GM21515 (cell line): ENCODE results near the gene NCAPH2.

Experiments
- ATAC-seq: cut with Tn5 transposase; IDR thresholded peaks from one replicate; pipeline ENCODE4 v1.9.1; 2021; ENCODE audit not compliant: unreplicated experiment

Gene NCAPH2

GRCh38 chr22:50569896-50570535, 62.0 kb downstream of the NCAPH2 start:
- ATAC-seq: no peak

- ATAC-seq: no peak
Observed at GRCh38 chr22:50570861-50571260, 62.8 kb downstream of the NCAPH2 start.

GRCh38 chr22:50571264-50572175, 63.5 kb downstream of the NCAPH2 start:
- no peak for ATAC-seq

- no peak for ATAC-seq
Observed at GRCh38 chr22:50572965-50573364, 64.9 kb downstream of the NCAPH2 start.

GRCh38 chr22:50573491-50574382, 65.7 kb downstream of the NCAPH2 start:
- no peak for ATAC-seq

GRCh38 chr22:50574383-50574755, 66.3 kb downstream of the NCAPH2 start:
- no peak for ATAC-seq
